SU-DHL-6 (cell line): ENCODE measurements around the gene KRT71.

Source experiments
- CTCF ChIP-seq: fragments of 200-600 bp; sonication (generic); IDR thresholded peaks from one replicate; pipeline ENCODE4 v1.5.1; 2017; ENCODE audit warnings: antibody characterized with exemption, mild to moderate bottlenecking, low read length, moderate library complexity; ENCODE audit not compliant: insufficient read depth, poor library complexity, severe bottlenecking
- EZH2phosphoT487 ChIP-seq: fragments of 200-600 bp; sonication (generic), shearing (Covaris generic); conservative IDR thresholded peaks from 2 replicates; pipeline ENCODE4 v1.6.1; 2018; ENCODE audit warnings: mild to moderate bottlenecking, antibody characterized with exemption, low read length, moderate library complexity, mixed read lengths

DNA sequence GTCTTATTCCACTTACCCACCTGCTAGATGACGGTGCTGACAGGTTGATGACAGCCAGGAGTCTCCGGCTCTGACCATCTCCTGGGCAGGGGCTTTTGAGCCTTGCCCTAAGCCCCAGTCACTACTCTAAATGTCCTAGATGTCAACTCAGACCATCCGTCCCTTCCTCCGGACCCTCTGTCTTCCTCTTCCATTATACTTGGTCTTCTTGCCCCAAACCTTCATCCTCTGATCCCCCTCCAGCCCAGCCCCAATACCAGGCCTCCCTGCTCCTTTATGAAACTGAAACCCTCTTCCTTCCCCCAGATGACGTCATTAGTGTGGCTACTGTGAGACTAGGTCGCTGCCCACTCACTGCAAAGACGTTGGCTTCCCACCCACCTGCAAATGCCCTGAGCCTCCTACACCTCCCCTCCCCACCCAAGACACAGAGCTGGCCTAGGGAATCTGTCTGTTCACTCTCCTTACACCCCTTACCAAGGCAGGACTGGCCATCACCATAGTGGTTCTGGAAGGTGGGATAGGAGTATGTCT lies 10.1 kb downstream of the KRT71 start:
- TF ChIP-seq CTCF (no peak), EZH2phosphoT487 (no peak)
